ENCODE data around the gene CT47A1. TPM values are rescaled to one million over a fixed set of nuclear protein-coding genes. Genes with fewer than 3 reads are reported as not detected.

Gene CT47A1
- total and polyA plus RNA-seq, 10 of the 15 experiments (the other 5 are each of a cell fraction or from before 2014, with no cell fraction given) = not detected

- no peak for DNase-seq (ENCODE audit: low read depth, low spot score)
- Histone ChIP-seq H3K4me3 (no peak overlapping the region), H2AFZ (ENCODE audit: control insufficient read depth, low read depth, low read length) (no peak overlapping the region), H3K27ac (ENCODE audit: control insufficient read depth, insufficient read depth) (no peak overlapping the region), H4K20me1 (ENCODE audit: control insufficient read depth, insufficient read depth) (no peaks in the 10 kb centered on the region), H3K9ac (ENCODE audit: control insufficient read depth, insufficient read depth, low read length) (no peak overlapping the region), H3K4me1 (ENCODE audit: control insufficient read depth, insufficient read depth, low read length) (no peaks in the 10 kb centered on the region), H3K27me3 (replicated peaks in 1 of 2; ENCODE audit: control insufficient read depth in 2 of 2, insufficient read depth in 2 of 2, low read length in 1 of 2) (no peaks in the 10 kb centered on the region), H3K79me2 (ENCODE audit: control insufficient read depth, insufficient read depth, low read length) (no peaks in the 10 kb centered on the region), H3K36me3 (ENCODE audit: control insufficient read depth in 2 of 2, insufficient read depth in 2 of 2, low read length in 1 of 2) (no peaks in the 10 kb centered on the region), H3K9me3 (replicated peaks; ENCODE audit: control insufficient read depth, insufficient read depth, low read length) (no peaks in the 10 kb centered on the region; the same call in 2 of the 3 replicates), H3K4me2 (ENCODE audit: control insufficient read depth, insufficient read depth) (no peak overlapping the region)
- ChIA-PET SMC1A (ENCODE audit: uncharacterized antibody, unreplicated experiment) (interaction anchor here (1.5 kb wide), 1 partner anchor 19 kb away, joined by 4 read pairs; no protein-coding TSS in a partner anchor), POLR2A (no interaction called here), RAD21 (ENCODE audit: unreplicated experiment) (no interaction called here), CTCF (interaction anchor here (0.8 kb wide), 2 partner anchors 10 to 110 kb away, joined by 3 read pairs; no protein-coding TSS in a partner anchor)
- no TSS peak for BruUV-seq (replicated peaks)
- 44% methylated on average over 1 of the region's 1 CpG for WGBS (ENCODE audit: insufficient coverage, insufficient replicate concordance, low lambda C conversion rate, missing lambda C conversion rate)
- FAIRE-seq = no peak
- no peak for ATAC-seq
- TF ChIP-seq HDAC2 (IDR thresholded peaks at IDR 0.05) (no peak), SIX5 (IDR thresholded peaks at IDR 0.05; ENCODE audit: low read depth, low read length, severe bottlenecking) (no peak), ELK1 (IDR thresholded peaks at IDR 0.05; ENCODE audit: low read depth, low read length) (no peak), ZBED1 (IDR thresholded peaks at IDR 0.05; ENCODE audit: borderline replicate concordance) (no peak), TCF12 (IDR thresholded peaks at IDR 0.05; ENCODE audit: low read depth, low read length) (no peak), GATAD2B (conservative IDR thresholded peaks at IDR 0.05; ENCODE audit: low read depth) (no peak), DPF2 (IDR thresholded peaks at IDR 0.05) (no peak), BCL3 (IDR thresholded peaks at IDR 0.05; ENCODE audit: borderline replicate concordance, insufficient read depth, low read depth, low read length, poor library complexity, severe bottlenecking) (no peak), CBFB (IDR thresholded peaks at IDR 0.05; ENCODE audit: low read depth) (no peak)
- intact Hi-C loops (cut with micrococcal nuclease; ENCODE audit: unreplicated experiment) = no loop called here
- in situ Hi-C loops (cut with MboI) = no loop called here
These were observed 23.4 kb upstream of the CT47A1 start for GRCh38 chrX:121008920-121009319.

Measured in GM12878 (cell line).